Right lobe of liver (tissue), 6 donors: ENCODE results near the gene IGLON5. TPM values are rescaled to one million over a fixed set of nuclear protein-coding genes. Genes with fewer than 3 reads are reported as not detected.

ENCODE experiments used
- ATAC-seq, 4 donors: fragments of 200-7000 bp; cut with Tn5 transposase; one replicate each; pipeline ENCODE4 v1.9.1; 2020; ENCODE audit warnings: mild to moderate bottlenecking in 4 of 4, moderate library complexity in 4 of 4
- DNase-seq, 3 donors: peaks; one replicate each; pipeline ENCODE4 v3.0.0-alpha.2; 2020
- H3K27ac ChIP-seq, 3 donors: fragments of 200-600 bp; one replicate each; pipeline ENCODE4 v1.8.0; 2022
- H3K27me3 ChIP-seq, 2 donors: fragments of 200-600 bp; one replicate each; pipeline ENCODE4 v1.8.0; 2022
- H3K36me3 ChIP-seq, 4 donors: fragments of 200-600 bp; sonication (generic) in 1 of 4; one replicate each; pipeline versions ENCODE4 v1.5.1 to v1.8.0; 2017 to 2022; ENCODE audit warnings: control low read depth in 1 of 4
- H3K4me1 ChIP-seq, 4 donors: fragments of 200-600 bp; sonication (generic) in 1 of 4; one replicate each; pipeline versions ENCODE4 v1.5.1 to v1.8.0; 2017 to 2022; ENCODE audit warnings: control low read depth in 1 of 4
- H3K4me3 ChIP-seq, 3 donors: fragments of 200-600 bp; one replicate each; pipeline ENCODE4 v1.8.0; 2022
- H3K9me3 ChIP-seq, 4 donors: fragments of 200-600 bp; sonication (generic) in 1 of 4; one replicate each; pipeline versions ENCODE4 v1.5.1 to v1.8.0; 2017 to 2022; ENCODE audit warnings: control low read depth in 1 of 4
- CTCF ChIP-seq, 4 donors: fragments of 200-600 bp in 3 of 4; fragments of 450-650 bp in 1 of 4; IDR thresholded peaks; one replicate each; pipeline versions ENCODE4 v1.5.1 to v1.8.0; 2016 to 2022; ENCODE audit warnings: antibody characterized with exemption in 4 of 4, mild to moderate bottlenecking in 2 of 4
- POLR2A ChIP-seq: fragments of 450-650 bp; IDR thresholded peaks from one replicate; pipeline ENCODE4 v1.6.1; 2017; ENCODE audit warnings: antibody characterized with exemption, mild to moderate bottlenecking
- WGBS: methylation state at CpG from one replicate; pipeline ENCODE4 v1.1.6; 2018; ENCODE audit warnings: low coverage, low lambda C conversion rate; ENCODE audit not compliant: insufficient coverage; ENCODE audit errors: missing lambda C conversion rate; 5-methylcytosine and 5-hydroxymethylcytosine counted together
- intact Hi-C, 2 donors: fragments of 100-400 bp; cut with DNase I; formaldehyde crosslinking; loops; one replicate each; pipeline versions ENCODE4 v1.11.2 to v1.14.1; 2022
- total RNA-seq, 6 experiments: library from RNA; depleted of rRNA in 2 of 6; stranded (reverse); fragments of >200 nt in 2 of 6; fragmentation: NEBNext Ultra II Directional in 3 of 6; extraction: Animal tissue kit (Norgen Biotek cat#: 25700) in 3 of 6; gene quantifications; one replicate each; pipeline versions ENCODE4 v1.1.0 to v1.2.4, GENCODE V29; 2016 to 2023
- donor health status: DM: no; HTN: yes; CAD: no.
- donor health status: DM: no; HTN: no; CAD: no.
- donor health status: DM: no; HTN: no; CAD: no.
- donor health status: DM: no; HTN: yes; CAD: no.
- donor health status: DM: no; HTN: yes; CAD: no.

The IGLON5 gene
- total RNA-seq, 6 experiments from 2014 or later: 0.27 to 0.80 (median 0.49) TPM

- no peak overlapping the region for H3K4me3 ChIP-seq
- peaks cover 0 to 7% (median 0%) of the 10 kb centered on the region in 4 donors for H3K4me1 ChIP-seq
- intact Hi-C loops: loop anchor here in 1 of 2 donors (10.0 kb wide), 1 partner anchor 87 kb away; the partner anchor contains the start of gene SIGLEC10
- no peak overlapping the region for H3K27ac ChIP-seq
- 3% methylated on average over 43 of the region's 75 CpGs for WGBS
- peak in 3 of 4 donors; percentile 11 to 20 (median 13) for TF ChIP-seq CTCF (IDR thresholded peaks at IDR 0.05)
- no peak for TF ChIP-seq POLR2A
- no peaks in the 10 kb centered on the region for H3K36me3 ChIP-seq
- peaks cover 0 to 15% of the 10 kb centered on the region in 2 donors for H3K27me3 ChIP-seq
- no peaks in the 10 kb centered on the region for H3K9me3 ChIP-seq
- ATAC-seq: peak; percentile 53 to 81 (median 64)
- DNase-seq: peak in 1 of 3 donors; percentile 55
These were observed 15.9 kb downstream of the IGLON5 start for GRCh38 chr19:51327066-51328001.

DNA sequence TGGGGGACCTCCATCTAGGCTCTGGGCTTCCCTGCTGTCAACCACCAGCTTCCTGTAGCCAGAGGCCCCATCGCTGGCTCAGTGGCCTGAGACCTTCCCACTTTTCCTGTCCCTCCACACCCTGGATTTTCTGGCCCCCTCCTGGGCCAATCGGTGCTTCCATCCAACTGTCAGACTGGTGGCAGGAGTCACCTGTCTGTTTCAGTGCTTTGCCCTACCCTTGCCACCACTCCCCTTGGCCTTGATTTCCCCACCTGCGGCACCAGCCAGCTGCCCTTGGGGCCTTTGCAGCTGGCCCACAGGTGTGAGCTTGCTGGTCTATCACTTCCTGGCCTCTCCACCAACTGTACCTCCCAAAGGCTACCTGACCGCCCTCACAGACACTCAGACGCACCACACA lies 18.0 kb downstream of the IGLON5 start:
- Histone ChIP-seq H3K27ac (no peak overlapping the region), H3K36me3 (no peaks in the 10 kb centered on the region), H3K27me3 (peaks cover 0 to 15% of the 10 kb centered on the region in 2 donors), H3K4me1 (peaks cover 0 to 7% (median 0%) of the 10 kb centered on the region in 4 donors), H3K9me3 (no peaks in the 10 kb centered on the region), H3K4me3 (no peak overlapping the region)
- intact Hi-C loops: loop anchor here in 1 of 2 donors (10.0 kb wide), 1 partner anchor 85 kb away; the partner anchor contains the start of gene SIGLEC10
- no peak for DNase-seq
- 80% methylated on average over 2 of the region's 5 CpGs for WGBS
- no peak for ATAC-seq
- TF ChIP-seq POLR2A (no peak), CTCF (IDR thresholded peaks at IDR 0.05) (no peak)

GRCh38 chr19:51330366-51330765 lies 18.9 kb downstream of the IGLON5 start:
- intact Hi-C loops: no loop called here
- DNase-seq: no peak

GRCh38 chr19:51331193-51331592 lies 19.7 kb downstream of the IGLON5 start:
- Histone ChIP-seq H3K9me3 (no peaks in the 10 kb centered on the region), H3K4me1 (peaks cover 0 to 7% (median 0%) of the 10 kb centered on the region in 4 donors), H3K4me3 (no peak overlapping the region), H3K27me3 (peaks cover 0 to 15% of the 10 kb centered on the region in 2 donors), H3K27ac (no peak overlapping the region), H3K36me3 (no peaks in the 10 kb centered on the region)
- WGBS: 75% methylated on average over 3 of the region's 3 CpGs
- no peak for DNase-seq
- no peak for ATAC-seq
- TF ChIP-seq CTCF (IDR thresholded peaks at IDR 0.05) (no peak), POLR2A (no peak)
- intact Hi-C loops: no loop called here

More at GRCh38 chr19:51330366-51330765, 18.9 kb downstream of the IGLON5 start:
- H3K36me3 ChIP-seq: no peaks in the 10 kb centered on the region
- peaks cover 0 to 15% of the 10 kb centered on the region in 2 donors for H3K27me3 ChIP-seq
- WGBS: 96% methylated on average over 4 of the region's 4 CpGs
- H3K4me1 ChIP-seq: peaks cover 0 to 7% (median 0%) of the 10 kb centered on the region in 4 donors
- ATAC-seq: no peak
- H3K27ac ChIP-seq: no peak overlapping the region
- no peaks in the 10 kb centered on the region for H3K9me3 ChIP-seq
- H3K4me3 ChIP-seq: no peak overlapping the region
- TF ChIP-seq CTCF (IDR thresholded peaks at IDR 0.05) (no peak), POLR2A (no peak)
